Fibroblast of skin of scalp (primary cell): ENCODE results near the gene MISP.

Experiments used
- DNase-seq: peaks from one replicate; pipeline ENCODE4 v3.0.0-alpha.2; 2013

Gene MISP

GRCh38 chr19:747432-748273 lies 3.3 kb upstream of the MISP start:
- DNase-seq, result no peak

DNA sequence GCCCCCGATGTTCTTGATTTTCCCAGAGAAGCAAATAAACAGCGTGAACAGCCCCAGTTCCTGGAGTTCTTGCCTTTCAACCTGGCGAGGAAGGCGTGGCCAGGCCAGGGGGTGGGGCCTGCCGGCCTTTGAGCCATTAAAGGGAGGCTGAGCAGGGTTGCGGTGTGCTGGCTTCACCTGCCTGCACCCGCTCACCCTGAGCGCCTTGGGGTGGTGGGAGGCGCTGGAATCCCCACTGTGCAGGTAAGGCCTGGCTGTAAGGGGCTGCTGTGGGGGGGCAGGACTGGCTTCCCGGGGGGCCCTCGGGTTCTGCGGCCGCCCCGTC lies 2.7 kb upstream of the MISP start:
- DNase-seq, result no peak

DNA sequence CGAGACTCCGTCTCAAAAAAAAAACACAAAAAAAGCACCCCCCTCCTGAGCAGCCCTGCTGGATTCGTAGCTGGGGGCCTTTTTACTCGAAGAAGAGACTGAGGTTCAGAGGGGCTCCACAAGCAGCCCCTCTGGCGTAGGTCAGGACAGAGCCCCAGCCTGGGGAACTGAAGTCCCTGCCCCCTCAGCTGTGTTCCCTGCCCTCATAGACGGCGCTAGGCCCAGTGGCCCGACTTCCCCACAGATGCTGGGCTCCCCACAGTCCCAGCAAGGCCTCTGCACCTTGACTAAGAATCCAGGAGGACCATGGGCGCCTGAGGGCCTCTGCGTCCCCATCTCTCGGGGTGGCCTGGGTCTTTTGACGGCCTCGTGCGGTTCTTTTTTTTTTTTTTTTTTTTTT lies 1.1 kb upstream of the MISP start:
- no peak for DNase-seq

DNA sequence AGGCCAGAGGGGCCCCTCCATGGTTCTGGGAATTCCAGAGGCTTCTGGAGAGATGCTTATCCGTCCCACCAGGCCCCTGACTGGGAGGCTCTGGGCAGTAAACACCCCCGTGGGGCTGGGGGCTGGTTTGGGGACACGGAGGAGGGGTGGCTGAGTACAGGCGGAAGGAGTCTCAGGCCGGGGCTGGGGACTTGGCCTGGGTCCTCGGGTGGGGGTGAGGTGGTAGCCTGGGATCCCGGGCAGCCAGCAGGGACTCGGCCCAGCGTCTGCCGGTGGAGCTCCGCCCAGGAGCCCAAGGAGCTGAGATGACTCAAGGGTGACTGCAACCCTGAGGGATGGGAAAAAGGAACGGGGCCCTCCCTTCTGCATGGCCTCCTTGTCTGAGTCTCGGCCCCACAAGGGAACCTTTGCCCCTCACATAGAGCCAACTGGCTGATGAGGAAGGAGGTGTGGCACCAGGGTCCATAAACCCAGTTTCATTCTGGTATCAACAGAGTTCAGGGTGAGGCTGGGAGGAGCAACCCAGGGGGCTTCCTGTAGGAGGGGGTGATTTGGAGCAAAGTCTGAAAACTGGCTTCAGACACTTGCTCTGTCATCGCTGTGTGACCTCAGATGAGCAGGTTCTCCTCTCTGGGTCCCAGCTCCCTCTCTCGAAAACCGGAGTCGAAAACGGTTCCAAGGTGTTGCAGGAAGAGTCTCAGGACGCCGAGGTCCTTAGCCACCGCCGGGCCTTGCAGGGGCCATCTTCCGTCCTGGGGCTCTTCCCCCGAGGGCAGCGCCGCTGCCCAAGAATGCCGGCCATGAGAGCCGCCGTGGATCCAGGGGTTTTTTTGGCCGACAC lies 809 bp downstream of the MISP start:
- DNase-seq, result peak; percentile 89

GRCh38 chr19:752652-753517 lies 2.0 kb downstream of the MISP start:
- DNase-seq, result peak; percentile 92

- no peak for DNase-seq
Observed at GRCh38 chr19:754530-754929, 3.6 kb downstream of the MISP start.

- no peak for DNase-seq
Observed at GRCh38 chr19:755063-755462, 4.2 kb downstream of the MISP start.

DNA sequence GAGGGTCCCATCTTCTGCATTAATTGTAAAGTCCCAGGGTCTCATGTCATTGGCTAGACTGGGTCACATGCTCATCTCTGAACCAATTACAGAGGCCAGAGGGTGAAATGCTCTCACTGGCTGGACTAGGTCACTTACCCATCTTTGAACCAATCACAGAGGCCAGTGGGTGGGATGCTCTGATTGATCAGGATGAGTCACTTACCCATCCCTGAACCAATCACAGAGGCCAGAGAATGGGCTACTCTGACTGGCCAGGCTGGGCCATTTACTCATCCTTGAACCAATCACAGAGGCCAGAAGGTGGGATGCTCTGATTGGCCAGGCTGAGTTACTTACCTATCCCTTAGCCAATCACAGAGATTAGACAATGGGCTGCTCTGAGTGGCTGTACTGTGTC lies 5.3 kb downstream of the MISP start:
- DNase-seq, result peak; percentile 50

DNA sequence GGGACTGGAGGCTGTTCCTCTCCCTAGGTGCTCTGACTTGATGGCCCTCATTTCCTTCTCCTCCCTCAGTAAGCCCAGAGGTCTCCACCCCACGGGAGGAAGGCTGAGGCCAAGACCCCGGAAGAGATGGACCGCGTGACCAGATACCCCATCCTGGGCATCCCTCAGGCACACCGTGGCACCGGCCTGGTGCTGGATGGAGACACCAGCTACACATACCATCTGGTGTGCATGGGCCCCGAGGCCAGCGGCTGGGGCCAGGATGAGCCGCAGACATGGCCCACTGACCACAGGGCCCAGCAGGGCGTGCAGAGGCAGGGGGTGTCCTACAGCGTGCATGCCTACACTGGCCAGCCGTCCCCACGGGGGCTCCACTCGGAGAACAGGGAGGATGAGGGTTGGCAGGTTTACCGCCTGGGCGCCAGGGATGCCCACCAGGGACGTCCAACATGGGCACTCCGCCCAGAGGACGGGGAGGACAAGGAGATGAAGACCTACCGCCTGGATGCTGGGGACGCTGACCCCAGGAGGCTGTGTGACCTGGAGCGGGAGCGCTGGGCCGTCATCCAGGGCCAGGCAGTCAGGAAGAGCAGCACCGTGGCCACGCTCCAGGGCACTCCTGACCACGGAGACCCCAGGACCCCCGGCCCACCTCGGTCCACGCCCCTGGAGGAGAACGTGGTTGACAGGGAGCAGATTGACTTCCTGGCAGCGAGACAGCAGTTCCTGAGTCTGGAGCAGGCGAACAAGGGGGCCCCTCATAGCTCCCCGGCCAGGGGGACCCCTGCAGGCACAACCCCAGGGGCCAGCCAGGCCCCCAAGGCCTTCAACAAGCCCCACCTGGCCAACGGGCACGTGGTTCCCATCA lies 6.1 kb downstream of the MISP start:
- DNase-seq, result no peak

GRCh38 chr19:757811-758668 lies 7.1 kb downstream of the MISP start:
- DNase-seq, result no peak

GRCh38 chr19:763181-763580 lies 12.3 kb downstream of the MISP start:
- no peak for DNase-seq

DNA sequence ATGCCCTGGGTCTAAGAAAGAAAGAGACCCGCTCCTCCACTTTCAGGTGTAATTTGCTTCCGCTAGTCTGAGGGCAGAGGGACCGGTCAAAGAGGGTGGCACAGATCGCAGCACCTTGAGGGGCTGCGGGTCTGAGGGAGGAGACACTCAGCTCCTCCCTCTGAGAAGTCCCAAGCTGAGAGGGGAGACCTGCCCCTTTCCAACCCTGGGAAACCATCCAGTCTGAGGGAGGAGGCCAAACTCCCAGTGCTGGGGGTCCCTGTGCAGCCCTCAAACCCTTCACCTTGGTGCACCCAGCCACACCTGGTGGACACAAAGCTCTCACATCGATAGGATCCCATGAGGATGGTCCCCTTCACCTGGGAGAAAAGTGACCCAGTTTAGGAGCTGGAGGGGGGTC lies 13.0 kb downstream of the MISP start:
- DNase-seq, result no peak

GRCh38 chr19:764301-764700 lies 13.4 kb downstream of the MISP start:
- DNase-seq, result no peak

DNA sequence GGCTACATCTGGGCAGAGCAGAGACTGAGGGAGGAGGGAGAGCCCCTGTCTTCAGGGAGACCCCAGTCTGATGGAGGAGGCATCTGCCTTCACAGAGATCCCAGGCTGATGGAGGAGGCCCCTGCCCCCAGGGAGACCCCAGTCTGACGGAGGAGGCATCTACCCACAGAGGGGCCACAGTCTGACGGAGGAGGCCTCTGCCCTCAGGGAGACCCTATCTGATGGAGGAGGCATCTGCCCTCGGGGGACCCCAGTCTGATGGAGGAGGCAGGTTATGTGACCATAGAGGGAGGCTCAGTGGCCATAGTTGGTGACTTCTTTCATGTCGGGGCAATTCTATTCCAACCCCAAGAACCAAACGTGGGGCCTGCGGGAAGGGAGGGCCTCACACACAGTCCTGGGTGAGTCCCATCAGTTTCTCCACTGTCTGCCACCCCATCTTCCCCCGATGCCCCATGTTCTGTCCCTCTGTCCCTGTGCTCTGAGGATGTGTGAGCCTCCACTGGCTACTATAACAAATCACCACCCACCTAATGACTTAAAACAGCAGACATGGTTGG lies 14.3 kb downstream of the MISP start:
- no peak for DNase-seq

DNA sequence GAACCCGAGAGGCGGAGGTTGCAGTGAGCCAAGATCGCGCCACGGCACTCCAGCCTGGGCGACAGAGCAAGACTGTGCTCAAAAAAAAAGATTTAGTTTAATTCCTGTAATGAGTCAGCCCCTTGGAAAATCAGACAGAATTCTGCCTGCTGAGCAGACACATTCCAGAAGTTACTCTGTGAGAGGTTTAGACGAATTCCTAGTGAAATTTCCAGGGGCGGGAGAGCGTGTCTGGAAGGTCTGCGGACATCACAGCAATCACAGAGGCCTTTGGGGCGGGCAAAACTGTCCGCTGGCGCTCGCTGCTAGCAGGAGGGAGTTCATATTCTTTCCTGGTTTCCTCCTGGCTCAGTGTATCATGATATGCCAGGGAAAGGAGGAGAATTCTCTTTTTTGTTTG lies 17.5 kb downstream of the MISP start:
- peak; percentile 96 for DNase-seq

DNA sequence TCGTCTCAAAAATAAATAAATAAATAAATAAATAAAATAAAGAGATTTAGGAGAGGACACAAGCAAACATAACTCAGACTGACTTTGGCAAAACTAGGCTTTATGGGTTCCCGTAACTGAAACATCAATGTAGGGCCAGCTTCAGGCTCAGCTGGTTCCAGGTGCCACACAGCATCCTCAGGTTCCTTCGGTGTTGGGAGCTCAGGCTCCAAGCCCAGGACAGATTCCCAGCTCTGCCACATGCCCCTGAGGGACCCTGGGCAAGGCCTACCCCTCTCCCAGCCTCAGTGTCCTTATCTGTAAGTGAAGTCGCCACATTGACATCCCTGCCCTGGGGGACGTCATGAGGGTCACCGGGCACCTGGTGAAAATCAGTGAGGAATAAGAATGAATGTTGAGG lies 18.7 kb downstream of the MISP start:
- DNase-seq, result no peak

DNA sequence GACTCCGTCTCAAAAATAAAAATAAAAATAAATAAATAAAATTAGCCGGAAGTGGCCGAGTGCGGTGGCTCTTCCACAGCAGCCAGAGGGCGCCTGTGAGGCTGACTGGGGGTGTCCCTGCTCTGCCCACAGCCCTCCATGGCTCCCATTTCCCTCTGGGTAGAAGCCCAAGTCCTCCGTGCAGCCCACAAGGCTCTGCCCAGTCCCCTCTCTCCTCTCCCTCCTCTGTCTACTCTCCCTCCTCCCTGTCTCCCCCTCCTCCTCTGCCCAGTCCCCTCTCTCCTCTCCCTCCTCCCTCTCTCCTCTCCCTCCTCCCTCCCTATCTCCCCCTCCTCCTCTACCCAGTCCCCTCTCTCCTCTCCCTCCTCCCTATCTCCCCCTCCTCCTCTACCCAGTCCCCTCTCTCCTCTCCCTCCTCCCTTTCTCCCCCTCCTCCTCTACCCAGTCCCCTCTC lies 20.4 kb downstream of the MISP start:
- peak; percentile 67 for DNase-seq

- DNase-seq, result no peak
Observed at GRCh38 chr19:772063-772462, 21.2 kb downstream of the MISP start.

DNA sequence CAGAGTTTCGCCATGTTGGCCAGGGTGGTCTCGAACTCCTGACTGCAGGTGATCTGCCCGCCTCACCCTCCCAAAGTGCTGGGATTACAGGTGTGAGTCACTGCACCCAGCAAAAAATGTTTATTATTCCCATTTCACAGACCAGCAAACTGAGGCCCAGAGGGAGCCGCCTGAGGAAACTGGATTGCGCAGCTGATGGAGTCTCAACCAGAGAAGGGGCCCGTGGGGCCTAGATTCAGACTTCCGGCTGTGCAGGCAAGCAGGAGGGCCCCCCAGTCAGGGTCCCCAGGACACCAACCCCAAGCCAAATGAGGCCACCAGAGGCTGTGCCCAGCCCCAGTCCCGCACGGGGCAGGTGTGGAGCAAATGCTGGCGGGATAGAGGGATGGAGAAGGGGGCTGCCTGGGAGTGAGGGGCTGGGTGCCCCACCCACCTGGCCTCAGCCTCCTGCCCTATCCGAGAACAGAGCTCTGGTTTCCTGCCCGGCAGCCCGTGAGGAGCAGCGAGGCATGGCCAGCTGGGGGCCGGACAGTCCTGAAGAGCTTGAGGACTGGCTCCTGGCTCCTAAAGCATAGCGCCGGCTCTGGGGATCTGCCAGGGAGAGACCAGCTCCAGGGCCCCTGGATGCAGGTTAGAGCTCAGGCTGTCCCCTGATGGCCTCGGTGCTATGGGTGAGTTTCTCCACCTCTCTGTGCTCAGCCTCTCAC lies 22.0 kb downstream of the MISP start:
- DNase-seq, result no peak

GRCh38 chr19:776549-776948 lies 25.6 kb downstream of the MISP start:
- no peak for DNase-seq
